Stimulated activated naive CD8-positive, alpha-beta T cell treated with anti-CD3 and anti-CD28 coated beads, Interleukin-15, amount 100 ng/mL, for 72 hours (primary cell): ENCODE results near the gene OR2G6.
A peak's percentile ranks its signal among the peaks of the same experiment; 100 is the strongest.
"Not testable (repeated sequence)": the region's sequence is repeated elsewhere in the genome, so short reads cannot be mapped to it uniquely, and the experiment has no call there.

Experiments
- ATAC-seq: fragments of 150-1000 bp; cut with Tn5 transposase; 2 replicates; pipeline ENCODE4 v1.10.0; 2021; ENCODE audit warnings: mild to moderate bottlenecking, moderate library complexity
- DNase-seq, 2 donors: peaks; one replicate each; pipeline ENCODE4 v3.0.0; 2021 to 2022
- H3K27ac Mint-ChIP-seq, 2 donors: one replicate each; pipeline ENCODE4 v1.8.0; 2022; ENCODE audit warnings: mild to moderate bottlenecking in 2 of 2, mixed read lengths in 2 of 2, moderate library complexity in 2 of 2
- H3K27me3 Mint-ChIP-seq: one replicate; pipeline ENCODE4 v1.8.0; 2022; ENCODE audit warnings: mixed read lengths
- H3K4me1 Mint-ChIP-seq: one replicate; pipeline ENCODE4 v1.8.0; 2022; ENCODE audit warnings: mild to moderate bottlenecking, mixed read lengths
- H3K4me3 Mint-ChIP-seq, 2 donors: one replicate each; pipeline ENCODE4 v1.8.0; 2022; ENCODE audit warnings: mild to moderate bottlenecking in 2 of 2, mixed read lengths in 2 of 2, moderate library complexity in 1 of 2
- H3K9me3 Mint-ChIP-seq, 2 donors: one replicate each; pipeline ENCODE4 v1.8.0; 2022; ENCODE audit warnings: mixed read lengths in 2 of 2

The OR2G6 gene

DNA sequence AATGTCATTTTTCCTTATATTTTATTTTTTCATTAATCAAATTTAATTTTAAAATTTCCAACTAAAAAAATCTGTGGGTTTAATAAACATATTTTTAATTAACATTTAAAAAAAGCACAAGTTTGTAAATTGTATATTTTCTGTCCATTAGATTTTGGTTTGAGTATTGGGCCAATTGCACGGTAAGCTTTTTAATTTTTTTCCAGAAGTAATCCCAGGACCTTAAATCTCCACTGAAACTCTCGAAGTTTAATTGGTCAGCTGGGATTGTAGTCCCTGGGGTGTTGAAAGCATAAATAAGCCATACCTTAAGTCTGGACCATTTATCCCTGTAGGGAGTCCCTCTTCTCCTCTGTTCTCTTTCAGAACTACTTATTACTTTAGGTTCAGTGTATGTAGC lies at the start of gene OR2G6:
Gene OR2G6, plus strand, starts transcription at position 301 of the 400 bp plus-strand sequence. CDS start 13,574 bp downstream, outside the sequence.
- H3K4me1 Mint-ChIP-seq, ATAC-seq: not testable (repeated sequence)

GRCh38 chr1:248459117-248459516 lies 48.8 kb upstream of the OR2G6 start:
- not testable (repeated sequence) for H3K4me1 Mint-ChIP-seq, DNase-seq, ATAC-seq, H3K4me3 Mint-ChIP-seq, H3K27ac Mint-ChIP-seq, H3K27me3 Mint-ChIP-seq
- H3K9me3 Mint-ChIP-seq = peaks cover 14 to 22% of the 10 kb centered on the region in 2 donors

More for the DNA sequence above, at the start of gene OR2G6:
- not testable (repeated sequence) for H3K4me3 Mint-ChIP-seq, H3K27me3 Mint-ChIP-seq, H3K9me3 Mint-ChIP-seq, DNase-seq, H3K27ac Mint-ChIP-seq

DNA sequence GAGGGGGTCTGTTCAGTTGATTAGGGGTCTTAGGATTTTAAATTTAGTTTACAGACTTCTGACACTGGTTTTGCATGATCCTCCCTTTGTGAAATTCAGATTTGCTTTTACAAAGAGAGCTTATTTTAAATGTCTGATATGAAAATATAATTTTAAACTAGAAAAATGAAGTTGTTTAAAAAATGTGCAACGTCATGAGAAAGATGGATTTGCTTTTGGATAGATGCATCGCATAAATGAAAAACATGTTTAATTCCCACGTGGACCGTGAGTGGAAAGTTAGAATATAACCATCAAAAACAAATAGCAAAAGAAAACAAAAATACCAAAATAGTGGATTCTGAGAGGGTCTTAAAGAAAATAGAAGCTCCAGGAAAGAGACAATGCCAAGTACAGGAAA lies 36.7 kb upstream of the OR2G6 start:
- no peak for DNase-seq
- no peaks in the 10 kb centered on the region for H3K27me3 Mint-ChIP-seq
- H3K27ac Mint-ChIP-seq = no peak overlapping the region
- no peak for ATAC-seq
- peaks cover 12 to 15% of the 10 kb centered on the region in 2 donors for H3K9me3 Mint-ChIP-seq
- H3K4me1 Mint-ChIP-seq = no peaks in the 10 kb centered on the region
- H3K4me3 Mint-ChIP-seq = no peak overlapping the region

DNA sequence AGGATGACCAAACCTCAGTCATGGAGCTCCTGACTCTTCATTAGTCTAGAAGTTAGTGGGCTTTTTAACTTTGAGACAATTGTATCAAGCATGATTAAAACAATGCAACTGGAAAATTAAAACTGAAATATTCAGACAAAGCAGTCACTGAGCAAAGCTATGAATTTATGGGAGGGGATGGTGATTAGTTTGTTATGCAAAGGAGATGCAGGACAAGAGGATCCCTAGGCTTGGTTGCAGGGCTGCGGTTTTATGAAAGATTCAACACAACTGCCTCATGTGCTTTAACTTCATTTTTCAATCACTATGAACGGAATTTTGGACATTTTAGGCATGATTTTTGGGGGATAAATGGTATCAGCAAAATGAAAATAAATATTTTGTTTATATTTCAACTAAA lies 35.8 kb upstream of the OR2G6 start:
- H3K27ac Mint-ChIP-seq, H3K27me3 Mint-ChIP-seq, H3K4me1 Mint-ChIP-seq, H3K4me3 Mint-ChIP-seq, DNase-seq, ATAC-seq: not testable (repeated sequence)
- H3K9me3 Mint-ChIP-seq = peaks cover 12 to 15% of the 10 kb centered on the region in 2 donors

DNA sequence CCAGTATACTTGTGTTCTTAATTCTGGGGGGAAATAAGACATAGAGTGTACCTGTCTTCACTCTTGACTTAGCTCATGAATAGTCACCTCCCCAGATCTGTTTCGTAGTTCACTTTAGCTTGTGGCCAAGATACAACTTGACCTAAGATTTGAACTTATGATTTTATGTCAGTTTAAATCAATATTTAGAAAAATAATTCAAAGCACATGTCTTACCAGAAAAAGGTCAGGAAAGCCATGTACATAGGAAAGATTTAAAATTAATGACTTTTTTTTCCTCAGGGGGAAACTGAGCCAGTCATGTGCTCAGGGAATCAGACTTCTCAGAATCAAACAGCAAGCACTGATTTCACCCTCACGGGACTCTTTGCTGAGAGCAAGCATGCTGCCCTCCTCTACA lies 34.8 kb upstream of the OR2G6 start, which contains the start of gene OR2T3:
Gene OR2T3, plus strand, starts transcription at position 301 of the 400 bp plus-strand sequence. Its CDS starts 0 bp downstream, at position 301.
- not testable (repeated sequence) for H3K4me1 Mint-ChIP-seq, H3K27me3 Mint-ChIP-seq, H3K9me3 Mint-ChIP-seq, H3K27ac Mint-ChIP-seq, ATAC-seq, DNase-seq, H3K4me3 Mint-ChIP-seq

DNA sequence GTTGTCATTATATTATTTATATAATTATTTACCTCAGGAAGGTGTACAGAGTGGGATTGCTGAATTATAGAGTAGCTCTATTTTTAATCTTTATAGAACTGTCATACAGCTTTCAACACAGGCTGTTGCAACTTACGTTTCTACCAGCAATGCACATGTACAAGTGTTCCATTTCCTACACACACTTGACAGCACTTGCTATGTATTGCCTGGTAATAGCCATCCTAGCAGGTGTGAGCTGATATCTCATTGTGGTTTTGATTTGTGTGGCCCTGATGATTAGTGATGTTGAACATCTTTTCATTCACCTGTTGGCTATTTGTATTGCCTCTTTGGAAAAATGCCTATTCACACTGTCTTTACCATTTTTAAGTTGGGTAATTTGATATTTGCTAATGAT lies 32.2 kb upstream of the OR2G6 start:
- ATAC-seq, H3K27ac Mint-ChIP-seq, DNase-seq, H3K4me1 Mint-ChIP-seq, H3K4me3 Mint-ChIP-seq, H3K27me3 Mint-ChIP-seq, H3K9me3 Mint-ChIP-seq: not testable (repeated sequence)

DNA sequence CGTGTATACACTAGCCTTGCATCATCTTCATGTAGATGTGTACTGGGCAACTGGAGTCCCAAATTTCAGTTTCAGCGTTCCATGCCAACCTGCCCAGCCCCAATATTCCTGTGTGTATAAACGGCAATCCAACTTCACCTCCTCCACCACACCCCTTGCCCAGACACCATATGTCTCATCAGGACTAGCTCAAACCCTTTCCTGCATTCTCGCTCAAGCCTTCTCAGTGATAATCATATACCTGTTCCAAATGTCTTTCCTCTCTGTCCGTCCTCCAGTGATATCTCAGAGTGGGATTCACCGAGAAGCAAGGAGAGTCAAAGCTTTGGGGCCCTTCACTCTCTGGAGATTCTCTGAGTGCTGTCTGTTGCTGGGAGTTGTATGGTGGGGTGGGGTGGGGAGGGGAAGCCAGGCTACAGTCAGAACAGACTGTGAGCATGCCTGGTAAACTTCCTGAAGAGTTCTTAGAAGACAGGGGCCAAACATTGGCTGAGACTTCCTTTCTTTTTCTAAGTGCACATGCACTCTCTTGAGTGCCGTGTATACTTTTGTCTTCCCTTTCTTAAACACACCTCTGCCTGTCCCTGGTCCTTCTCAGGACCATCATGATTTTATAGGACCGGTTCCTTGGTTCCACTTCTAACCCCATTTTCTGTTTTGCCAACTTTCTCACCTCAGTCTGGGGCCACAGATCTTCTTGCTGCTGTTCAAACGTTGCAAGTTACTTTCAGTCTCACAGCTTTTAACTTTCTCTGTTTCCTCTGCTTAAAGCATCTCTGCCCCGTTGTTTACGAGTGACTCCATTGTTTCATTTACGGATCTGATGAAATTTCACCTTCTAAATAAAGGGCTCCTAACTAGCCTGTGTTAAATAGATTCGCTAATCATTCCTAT lies 25.9 kb upstream of the OR2G6 start:
- not testable (repeated sequence) for H3K9me3 Mint-ChIP-seq, H3K4me1 Mint-ChIP-seq, H3K27me3 Mint-ChIP-seq
- peak; percentile 91 for ATAC-seq
- DNase-seq = peak; percentile 30 to 48
- peak overlapping the region; percentile 96 to 97 for H3K27ac Mint-ChIP-seq
- peak overlapping the region; percentile 66 to 90 for H3K4me3 Mint-ChIP-seq

- not testable (repeated sequence) for ATAC-seq, H3K4me1 Mint-ChIP-seq, DNase-seq, H3K4me3 Mint-ChIP-seq, H3K27ac Mint-ChIP-seq, H3K9me3 Mint-ChIP-seq, H3K27me3 Mint-ChIP-seq
Measured at GRCh38 chr1:248488289-248488688, 19.6 kb upstream of the OR2G6 start, which contains the start of gene OR2T5. Gene OR2T5, plus strand, starts transcription at chr1:248488589. Its CDS starts 0 bp downstream, at chr1:248488589.

- ATAC-seq = peak; percentile 20
- not testable (repeated sequence) for H3K4me1 Mint-ChIP-seq, DNase-seq, H3K27ac Mint-ChIP-seq, H3K9me3 Mint-ChIP-seq, H3K4me3 Mint-ChIP-seq, H3K27me3 Mint-ChIP-seq
Measured at GRCh38 chr1:248496661-248497060, 11.2 kb upstream of the OR2G6 start.

GRCh38 chr1:248500305-248501035 lies 7.4 kb upstream of the OR2G6 start:
- H3K9me3 Mint-ChIP-seq, H3K4me3 Mint-ChIP-seq, H3K4me1 Mint-ChIP-seq, H3K27me3 Mint-ChIP-seq, DNase-seq: not testable (repeated sequence)
- ATAC-seq = peak; percentile 45
- H3K27ac Mint-ChIP-seq = peak overlapping the region in 1 of 2 donors; percentile 20

GRCh38 chr1:248510217-248510616 lies 2.3 kb downstream of the OR2G6 start:
- not testable (repeated sequence) for H3K27ac Mint-ChIP-seq, H3K4me1 Mint-ChIP-seq

GRCh38 chr1:248521856-248522255 lies 14.0 kb downstream of the OR2G6 start:
- H3K27ac Mint-ChIP-seq = no peak overlapping the region
- H3K9me3 Mint-ChIP-seq = no peaks in the 10 kb centered on the region
- no peak for ATAC-seq
- no peak overlapping the region for H3K4me3 Mint-ChIP-seq
- H3K4me1 Mint-ChIP-seq = no peaks in the 10 kb centered on the region
- H3K27me3 Mint-ChIP-seq = no peaks in the 10 kb centered on the region
- no peak for DNase-seq

More at GRCh38 chr1:248510217-248510616, 2.3 kb downstream of the OR2G6 start:
- not testable (repeated sequence) for DNase-seq, H3K9me3 Mint-ChIP-seq, H3K27me3 Mint-ChIP-seq, H3K4me3 Mint-ChIP-seq
- peak; percentile 60 for ATAC-seq

GRCh38 chr1:248537449-248537848 lies 29.6 kb downstream of the OR2G6 start:
- not testable (repeated sequence) for H3K9me3 Mint-ChIP-seq, H3K4me1 Mint-ChIP-seq, DNase-seq, H3K27ac Mint-ChIP-seq, H3K4me3 Mint-ChIP-seq, H3K27me3 Mint-ChIP-seq
- ATAC-seq = peak; percentile 50

DNA sequence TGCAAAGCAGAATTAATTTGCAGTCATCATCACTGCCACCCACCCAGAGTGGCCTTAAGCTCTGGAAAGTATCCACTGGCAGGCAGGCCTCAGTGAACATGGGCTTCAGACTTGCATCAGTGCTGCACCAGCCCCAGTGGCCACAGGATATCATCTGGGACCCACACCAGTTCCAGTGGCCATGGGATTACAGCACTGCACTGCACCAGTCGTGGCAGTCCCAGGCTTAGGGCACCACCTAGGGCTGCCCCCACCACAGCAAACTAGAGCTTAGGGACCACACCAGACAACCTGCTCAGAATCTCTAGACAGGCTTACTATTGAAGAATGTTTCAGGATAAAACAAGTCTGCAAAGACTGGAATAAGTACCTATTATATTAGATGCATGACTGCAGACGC lies 39.5 kb downstream of the OR2G6 start:
- H3K4me3 Mint-ChIP-seq, H3K27ac Mint-ChIP-seq, DNase-seq, H3K9me3 Mint-ChIP-seq, ATAC-seq, H3K27me3 Mint-ChIP-seq, H3K4me1 Mint-ChIP-seq: not testable (repeated sequence)

GRCh38 chr1:248551027-248551426 lies 43.2 kb downstream of the OR2G6 start:
- H3K4me1 Mint-ChIP-seq = not testable (repeated sequence)
- peak; percentile 20 for ATAC-seq

DNA sequence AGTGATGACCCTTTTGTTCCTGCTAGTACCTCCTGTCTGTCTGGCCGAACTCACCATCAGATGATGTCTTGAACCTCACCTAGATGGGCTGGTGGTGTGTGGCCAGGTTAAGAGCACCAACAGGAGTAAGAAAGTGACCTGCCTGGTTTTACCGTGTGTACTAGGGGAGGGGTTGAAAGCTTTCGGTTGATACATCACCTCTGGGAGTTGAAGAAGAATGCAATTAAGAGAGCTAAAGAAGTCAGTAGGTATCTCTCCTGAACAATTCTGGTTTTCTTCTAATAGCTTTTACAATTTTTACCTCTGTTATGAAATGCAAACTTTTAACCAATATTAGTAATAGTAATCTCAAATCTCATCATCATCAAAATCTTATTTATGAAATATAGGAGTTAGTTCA lies 54.8 kb downstream of the OR2G6 start, which contains the start of gene OR2T29:
Gene OR2T29, minus strand, starts transcription at position 101 of the 400 bp plus-strand sequence. CDS start 3,281 bp downstream, outside the sequence.
- ATAC-seq, H3K27me3 Mint-ChIP-seq, H3K27ac Mint-ChIP-seq, DNase-seq, H3K4me3 Mint-ChIP-seq, H3K4me1 Mint-ChIP-seq, H3K9me3 Mint-ChIP-seq: not testable (repeated sequence)

More at GRCh38 chr1:248551027-248551426, 43.2 kb downstream of the OR2G6 start:
- H3K27ac Mint-ChIP-seq, H3K9me3 Mint-ChIP-seq, DNase-seq, H3K4me3 Mint-ChIP-seq, H3K27me3 Mint-ChIP-seq: not testable (repeated sequence)
